NCI-H2171 (cell line): ENCODE results near the gene KIT.

Experiments
- DNase-seq: peaks from one replicate; lab custom pipeline; 2025; lab: John Stamatoyannopoulos, UW

The KIT gene

GRCh38 chr4:54707406-54707805, 49.6 kb downstream of the KIT start:
- no peak for DNase-seq

- DNase-seq = no peak
These were observed 50.9 kb downstream of the KIT start for GRCh38 chr4:54708339-54709279.

DNA sequence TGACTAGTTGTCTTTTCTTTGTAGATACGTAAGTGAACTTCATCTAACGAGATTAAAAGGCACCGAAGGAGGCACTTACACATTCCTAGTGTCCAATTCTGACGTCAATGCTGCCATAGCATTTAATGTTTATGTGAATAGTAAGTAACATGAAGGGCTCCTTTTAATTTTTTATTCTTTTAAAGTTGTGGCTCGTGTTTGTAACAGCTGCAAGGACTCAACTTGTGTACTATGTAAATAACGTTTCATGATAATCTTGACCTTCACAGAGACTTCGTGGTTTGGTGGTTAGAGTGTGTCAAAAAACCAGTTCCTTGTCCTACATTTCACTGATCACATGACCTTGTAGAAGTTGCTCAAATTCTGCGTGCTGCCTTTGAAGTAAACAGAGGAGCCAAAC, 51.6 kb downstream of the KIT start:
- DNase-seq = no peak

DNA sequence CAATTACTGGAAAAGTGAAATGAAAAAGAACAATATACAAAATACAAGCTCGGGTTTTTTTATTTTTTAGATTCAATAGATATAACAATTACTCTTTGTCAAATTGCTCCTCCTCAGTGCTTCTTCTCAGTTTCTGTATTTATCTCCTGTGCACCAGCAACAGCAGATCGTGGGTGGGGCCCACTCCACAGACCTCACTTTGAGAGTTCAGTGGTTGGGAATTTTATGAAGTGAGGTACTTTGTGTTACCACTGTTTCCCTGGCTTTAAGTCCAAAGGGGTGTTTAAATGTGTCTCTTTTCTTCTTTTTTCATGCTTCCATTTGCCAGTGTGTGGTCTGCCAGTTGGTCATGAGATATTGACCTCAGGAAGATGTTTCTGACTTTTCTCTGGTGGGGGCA, 54.4 kb downstream of the KIT start:
- no peak for DNase-seq

DNA sequence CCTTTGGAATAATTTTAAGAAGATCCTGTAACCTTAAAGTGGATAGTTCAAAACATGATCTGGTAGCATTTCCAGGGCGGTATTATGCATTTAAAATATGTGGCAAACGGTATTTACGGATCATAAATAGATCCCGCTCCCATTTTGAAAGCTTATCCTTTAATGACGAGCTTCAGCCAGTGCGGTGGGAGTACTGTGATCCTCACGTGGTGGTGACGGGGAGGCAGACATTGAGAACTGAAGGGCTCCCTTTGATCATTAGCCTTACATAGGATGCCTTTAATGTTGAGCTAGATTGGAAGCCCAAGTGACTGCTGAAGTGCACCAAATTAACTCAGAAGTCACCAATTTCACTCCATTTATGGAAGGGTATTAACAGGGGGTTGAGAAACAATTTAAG, 56.9 kb downstream of the KIT start:
- DNase-seq = no peak

DNA sequence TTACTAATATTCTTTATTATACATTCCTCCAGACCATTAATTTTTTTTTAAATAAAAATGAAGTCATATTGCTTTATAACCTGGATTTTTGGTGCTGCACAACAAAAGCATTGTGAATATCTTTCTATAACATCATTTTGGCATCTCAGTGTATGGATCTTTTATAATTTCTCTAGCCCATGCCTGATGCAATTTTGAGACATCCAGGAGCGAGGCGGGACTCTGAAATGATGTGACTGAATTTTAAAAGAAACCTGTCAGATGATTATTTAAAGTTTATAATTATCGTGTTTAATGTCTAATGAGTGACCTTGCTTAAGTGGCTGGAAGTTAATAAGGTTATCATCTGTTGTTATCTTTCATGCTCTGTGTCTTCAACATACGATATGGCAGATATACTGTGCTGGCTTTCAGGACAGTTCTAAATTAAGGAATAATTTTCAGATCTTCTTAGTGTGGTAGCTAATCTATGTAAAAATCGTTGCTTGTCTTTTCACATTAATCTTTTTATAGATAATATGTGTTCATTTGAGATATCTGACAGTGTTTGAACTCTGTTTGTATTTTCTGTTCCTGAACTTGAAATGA, 58.8 kb downstream of the KIT start:
- no peak for DNase-seq

DNA sequence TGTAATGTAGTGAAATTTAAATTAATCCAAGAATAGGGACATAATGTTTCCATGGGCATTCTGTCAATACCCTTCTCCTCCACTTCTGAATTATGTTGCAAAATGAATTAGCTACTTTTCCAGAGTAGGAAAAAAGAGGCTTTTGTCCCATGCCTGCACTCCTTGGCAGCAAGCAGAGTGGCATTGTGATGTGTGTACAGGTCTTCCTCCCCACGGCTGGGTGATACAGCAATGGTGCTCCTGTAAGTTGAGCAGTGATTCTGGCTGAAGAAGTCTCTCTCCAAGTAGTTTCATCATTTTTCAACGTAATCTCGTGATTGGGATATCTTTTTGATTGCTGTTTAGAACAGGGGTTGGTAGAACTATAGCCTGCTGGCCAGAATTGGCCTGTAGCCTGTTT, 59.9 kb downstream of the KIT start:
- no peak for DNase-seq

GRCh38 chr4:54719378-54719777, 61.6 kb downstream of the KIT start:
- DNase-seq = no peak

DNA sequence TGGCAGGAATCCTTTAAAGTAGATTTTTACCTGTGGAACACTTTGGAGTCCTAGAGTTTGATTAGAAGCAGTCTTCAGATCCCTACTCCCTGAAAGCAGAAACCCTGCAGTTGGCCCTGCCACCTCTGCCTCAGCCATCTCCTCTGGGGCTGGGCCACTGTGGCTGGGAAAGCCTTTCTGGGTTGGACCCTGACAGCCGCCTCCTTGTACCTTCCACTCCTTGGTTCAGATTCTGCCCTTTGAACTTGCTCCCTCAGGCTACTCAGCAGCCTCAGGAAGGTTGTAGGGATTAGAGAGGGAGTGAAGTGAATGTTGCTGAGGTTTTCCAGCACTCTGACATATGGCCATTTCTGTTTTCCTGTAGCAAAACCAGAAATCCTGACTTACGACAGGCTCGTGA, 65.5 kb downstream of the KIT start:
- DNase-seq = no peak

DNA sequence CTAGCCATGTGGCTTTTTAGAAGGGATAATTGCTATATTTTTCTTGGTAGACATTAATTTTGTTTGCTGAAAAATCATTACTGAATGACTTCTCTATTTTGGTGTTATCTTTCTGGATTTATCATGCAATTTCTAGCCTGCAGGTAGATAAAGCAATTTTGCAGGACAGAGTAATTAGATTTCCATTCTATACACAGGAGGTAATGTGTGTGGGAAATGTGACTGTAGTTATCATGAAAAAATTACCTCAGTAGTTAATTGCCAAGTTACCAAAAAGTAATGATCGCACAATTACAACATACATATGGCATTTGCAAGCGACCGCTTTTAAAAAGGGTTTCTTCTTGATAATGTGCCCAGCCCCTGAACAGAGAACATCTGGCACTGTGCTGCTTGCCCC, 66.1 kb downstream of the KIT start:
- no peak for DNase-seq

DNA sequence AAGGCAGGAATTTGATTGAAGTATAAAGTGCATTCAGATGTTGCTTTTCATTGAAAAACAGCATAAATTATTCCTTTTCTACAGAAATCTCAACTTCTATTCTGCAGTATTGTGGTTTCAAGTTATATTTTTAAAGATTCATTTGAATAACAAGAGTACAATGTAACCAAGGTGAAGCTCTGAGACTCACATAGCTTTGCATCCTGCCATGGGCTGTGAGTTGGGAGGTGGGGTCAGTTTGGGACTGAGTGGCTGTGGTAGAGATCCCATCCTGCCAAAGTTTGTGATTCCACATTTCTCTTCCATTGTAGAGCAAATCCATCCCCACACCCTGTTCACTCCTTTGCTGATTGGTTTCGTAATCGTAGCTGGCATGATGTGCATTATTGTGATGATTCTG, 69.2 kb downstream of the KIT start:
- no peak for DNase-seq

DNA sequence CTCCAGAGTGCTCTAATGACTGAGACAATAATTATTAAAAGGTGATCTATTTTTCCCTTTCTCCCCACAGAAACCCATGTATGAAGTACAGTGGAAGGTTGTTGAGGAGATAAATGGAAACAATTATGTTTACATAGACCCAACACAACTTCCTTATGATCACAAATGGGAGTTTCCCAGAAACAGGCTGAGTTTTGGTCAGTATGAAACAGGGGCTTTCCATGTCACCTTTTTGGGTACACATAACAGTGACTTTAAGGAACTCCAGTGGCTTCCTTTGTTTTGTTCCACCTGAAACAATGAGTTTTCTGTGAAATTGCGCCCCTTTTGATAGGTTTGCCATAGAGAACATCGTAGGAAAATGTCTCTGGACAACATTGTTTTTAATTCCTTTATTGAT, 69.6 kb downstream of the KIT start:
- DNase-seq = no peak

DNA sequence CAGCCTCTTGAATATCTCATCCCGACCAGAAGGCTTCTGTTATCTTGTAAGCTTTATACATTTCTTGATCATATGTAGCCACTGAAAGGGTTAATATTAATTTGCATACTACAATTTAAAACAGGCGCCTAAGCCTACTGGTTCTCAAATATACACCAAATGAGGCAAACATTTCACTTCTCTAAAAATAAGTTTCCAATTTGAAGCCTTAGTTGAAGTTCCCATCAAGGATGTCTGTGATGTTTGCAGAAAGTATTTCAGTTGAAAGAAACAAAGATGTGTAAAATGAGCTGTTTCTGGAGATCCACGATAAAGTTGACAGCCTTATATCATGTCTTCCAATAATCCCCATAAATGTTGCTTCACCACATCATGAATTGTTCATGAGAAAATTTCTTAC, 70.6 kb downstream of the KIT start:
- no peak for DNase-seq

- DNase-seq = no peak
These were observed 71.5 kb downstream of the KIT start for GRCh38 chr4:54729256-54729655.

GRCh38 chr4:54730581-54730980, 72.8 kb downstream of the KIT start:
- no peak for DNase-seq

GRCh38 chr4:54731552-54731951, 73.8 kb downstream of the KIT start:
- no peak for DNase-seq

- no peak for DNase-seq
These were observed 74.2 kb downstream of the KIT start for GRCh38 chr4:54731976-54732375.

- DNase-seq = no peak
These were observed 79.7 kb downstream of the KIT start for GRCh38 chr4:54737421-54737820.

DNA sequence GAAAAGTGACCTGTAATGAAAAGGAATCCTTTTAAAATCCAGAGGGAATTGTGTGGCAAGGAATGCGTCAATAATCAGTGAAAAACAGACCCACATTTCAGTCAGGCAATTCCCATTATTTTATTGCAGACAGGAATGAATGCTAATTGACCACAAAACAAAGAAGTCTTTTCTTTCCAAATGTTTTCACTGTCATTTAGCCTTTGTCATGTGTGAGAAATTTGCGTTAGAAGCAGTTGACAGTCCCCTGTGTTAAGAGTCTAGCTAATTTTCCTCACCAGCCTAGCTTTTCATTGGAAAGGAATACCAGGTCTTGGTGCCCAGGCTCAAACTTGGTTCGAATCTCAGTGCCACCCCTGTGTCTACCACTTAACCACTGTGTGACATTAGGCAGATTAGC, 83.4 kb downstream of the KIT start:
- no peak for DNase-seq

- no peak for DNase-seq
These were observed 85.1 kb downstream of the KIT start for GRCh38 chr4:54742636-54743399.

- no peak for DNase-seq
These were observed 85.8 kb downstream of the KIT start for GRCh38 chr4:54743562-54743961.

- DNase-seq = no peak
These were observed 86.7 kb downstream of the KIT start for GRCh38 chr4:54744487-54744886.
